ENCODE data around the gene BTG4.

The BTG4 gene

DNA sequence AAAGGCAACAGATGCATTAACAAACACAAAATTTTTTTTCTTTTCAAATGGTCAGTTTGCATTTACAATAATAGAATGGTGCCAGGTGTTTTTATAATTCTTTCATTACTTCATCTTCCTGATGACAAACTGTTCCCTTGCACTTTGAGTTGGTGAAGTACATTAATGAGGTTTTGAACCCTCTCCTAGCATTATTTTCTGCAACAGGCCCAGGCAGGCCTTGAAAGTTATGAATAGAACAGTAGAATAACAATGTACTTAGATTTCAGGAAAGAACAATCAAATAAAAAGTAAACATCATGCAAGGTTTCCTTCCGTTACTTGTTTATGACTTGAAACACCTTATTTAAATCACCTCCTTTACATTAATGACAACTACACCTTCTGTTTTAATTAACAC lies 9.6 kb downstream of the BTG4 start:
- intact Hi-C loops (cut with DNase I): no loop called here
- no peak for DNase-seq

GRCh38 chr11:111500481-111500880 lies 11.7 kb downstream of the BTG4 start:
- no peak for DNase-seq
- intact Hi-C loops (cut with DNase I): no loop called here

DNA sequence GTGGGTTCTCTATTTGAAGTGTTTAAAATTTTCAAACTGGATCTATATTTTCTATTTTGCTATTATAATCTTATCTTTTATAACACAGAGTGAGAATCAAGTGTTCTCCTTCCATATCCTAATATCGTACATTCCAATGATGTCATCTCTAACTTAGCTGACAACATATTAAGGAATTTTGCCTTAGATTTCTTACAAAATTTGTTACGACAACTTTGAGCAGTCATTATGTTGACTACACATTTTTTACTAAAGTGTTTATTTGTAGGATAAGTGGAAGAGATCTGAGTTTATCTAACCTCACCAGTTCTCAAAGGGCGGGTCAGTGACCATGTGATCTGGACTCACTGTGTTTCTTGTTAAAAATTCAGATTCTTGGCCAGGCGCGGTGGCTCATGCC lies 12.7 kb downstream of the BTG4 start:
- intact Hi-C loops (cut with DNase I): no loop called here

DNA sequence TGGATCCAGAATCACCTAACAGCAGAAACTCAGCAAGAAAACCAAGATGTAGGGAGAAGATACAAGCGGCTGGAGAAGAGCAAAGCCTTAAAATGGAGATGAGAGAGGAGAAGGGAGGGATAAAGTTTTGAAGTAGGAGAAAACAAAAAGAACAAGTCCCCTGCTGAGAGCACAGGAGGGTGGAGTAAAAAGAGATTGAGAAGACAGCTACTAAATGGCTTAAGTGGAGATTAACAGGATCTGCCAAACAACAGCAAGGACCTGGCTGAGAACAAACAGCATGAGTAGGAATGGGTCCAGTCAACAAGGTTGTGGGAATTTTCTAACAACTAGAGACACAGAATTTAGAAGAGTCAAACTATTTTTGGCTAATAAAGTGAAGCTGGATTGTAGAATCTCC lies 18.1 kb downstream of the BTG4 start:
- intact Hi-C loops (cut with DNase I): no loop called here
- DNase-seq: no peak

More for the DNA sequence above, 12.7 kb downstream of the BTG4 start:
- DNase-seq: no peak

DNA sequence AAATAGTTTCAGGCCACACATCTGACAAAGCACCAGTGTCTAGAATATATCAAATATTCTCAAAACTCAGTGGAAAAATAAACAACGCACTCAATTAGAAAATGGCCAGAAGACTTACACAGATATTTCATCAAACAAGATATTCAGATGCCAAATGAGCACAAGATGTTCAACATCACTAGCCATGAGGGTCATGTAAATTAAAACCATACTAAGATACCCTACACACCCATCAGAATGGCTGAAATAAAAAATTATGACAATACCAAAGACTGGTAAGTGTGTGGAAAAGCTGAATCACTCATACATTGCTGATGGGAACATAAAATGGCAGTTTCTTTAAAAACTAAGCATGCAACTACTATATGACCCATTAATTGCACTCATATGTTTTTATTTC lies 21.7 kb downstream of the BTG4 start:
- no peak for DNase-seq
- intact Hi-C loops (cut with DNase I): no loop called here

DNA sequence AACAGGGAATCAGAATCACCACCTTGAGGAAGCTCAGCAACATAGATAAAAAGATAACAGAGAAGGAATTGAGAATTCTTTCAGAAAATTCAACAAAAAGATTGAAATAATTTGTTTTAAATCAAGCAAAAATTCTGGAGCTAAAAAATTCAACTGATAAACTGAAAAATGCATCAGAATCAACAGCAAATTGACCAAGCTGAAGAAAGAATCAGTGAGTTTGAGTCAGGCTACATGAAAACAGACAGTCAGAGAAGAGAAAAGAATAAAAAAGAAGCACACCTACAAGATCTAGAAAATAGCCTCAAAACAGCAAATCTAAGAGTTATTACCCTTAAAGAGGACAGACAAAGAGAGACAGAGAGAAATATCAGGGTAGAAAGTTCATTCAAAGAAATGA lies 28.8 kb downstream of the BTG4 start:
- intact Hi-C loops (cut with DNase I): no loop called here
- no peak for DNase-seq

DNA sequence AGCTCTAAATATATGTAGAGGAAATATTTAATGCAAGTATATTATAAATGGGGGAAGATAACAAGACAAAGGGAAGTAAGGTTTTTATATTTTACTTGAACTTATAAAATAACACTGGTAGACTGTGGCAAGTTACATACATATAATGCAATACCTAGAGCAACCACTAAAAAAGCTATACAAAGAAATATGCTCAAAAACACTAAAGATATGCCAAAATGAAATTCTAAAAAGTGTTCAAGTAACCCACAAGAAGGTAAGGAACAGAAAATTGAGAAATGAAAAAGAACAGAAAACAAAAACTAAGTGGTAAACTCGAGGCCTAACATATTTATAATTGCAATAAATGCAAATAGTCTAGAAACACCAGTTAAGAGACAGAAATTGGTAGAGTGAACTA lies 32.5 kb downstream of the BTG4 start:
- no peak for DNase-seq
- intact Hi-C loops (cut with DNase I): no loop called here

- no peak for DNase-seq
- intact Hi-C loops (cut with DNase I): no loop called here
Observed at GRCh38 chr11:111477898-111478297, 34.3 kb downstream of the BTG4 start.

DNA sequence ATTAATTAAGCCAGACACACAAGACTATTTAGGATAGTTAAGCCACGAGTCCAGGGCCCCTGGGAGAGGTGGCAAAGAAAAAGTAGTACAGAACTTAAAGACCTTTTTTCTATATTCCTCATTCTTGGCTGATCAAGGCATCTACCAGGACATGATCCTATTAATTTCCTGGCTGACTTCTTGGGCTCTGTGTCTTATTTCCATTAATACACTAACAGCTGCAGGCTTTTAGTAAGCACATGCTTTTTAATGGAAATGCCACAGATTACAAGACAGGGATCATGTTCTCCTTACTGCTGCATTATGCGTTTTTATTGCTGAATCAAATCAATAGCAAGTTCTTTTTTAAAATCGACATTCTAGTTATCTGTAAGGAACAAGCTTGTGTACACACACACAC lies 35.2 kb downstream of the BTG4 start:
- intact Hi-C loops (cut with DNase I): no loop called here
- DNase-seq: no peak

DNA sequence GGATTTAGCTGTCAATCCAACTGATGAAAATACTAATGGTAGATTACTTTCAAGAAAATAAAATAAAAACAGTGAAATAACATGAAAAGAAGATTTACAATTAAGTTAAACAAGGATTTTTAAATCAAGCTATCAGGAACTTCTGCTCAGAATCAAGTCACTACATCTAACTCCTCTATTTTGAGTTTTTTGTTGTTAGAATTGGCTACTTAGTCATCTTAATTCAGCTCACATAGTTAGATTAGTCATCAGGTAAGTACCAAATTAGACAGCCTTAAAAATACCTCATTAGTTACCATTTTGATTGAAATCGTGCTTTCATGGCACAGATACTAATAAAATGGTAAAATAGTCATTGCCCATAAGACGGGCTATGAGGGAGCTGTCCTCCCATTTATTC lies 35.8 kb downstream of the BTG4 start:
- intact Hi-C loops (cut with DNase I): no loop called here
- no peak for DNase-seq

DNA sequence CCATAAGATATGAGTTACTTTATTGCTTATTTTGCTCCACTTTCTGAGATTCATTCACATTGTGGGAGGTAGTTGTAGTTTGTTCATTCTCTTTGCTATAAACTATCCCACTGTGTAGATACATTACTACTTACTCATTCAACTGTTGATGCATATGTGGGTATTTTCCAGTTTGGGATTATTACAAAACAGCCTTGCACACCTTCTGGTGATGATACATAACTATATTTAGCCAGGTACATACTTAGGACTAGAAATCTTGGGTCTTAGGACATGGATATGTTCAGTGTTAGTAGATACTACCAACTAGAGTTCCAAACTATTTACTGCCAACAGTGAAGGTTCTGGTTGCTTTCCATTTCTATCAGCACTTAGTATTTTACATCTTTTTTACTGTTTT lies 37.8 kb downstream of the BTG4 start:
- no peak for DNase-seq
- intact Hi-C loops (cut with DNase I): no loop called here

- intact Hi-C loops (cut with DNase I): no loop called here
- DNase-seq: no peak
Observed at GRCh38 chr11:111472228-111472627, 40.0 kb downstream of the BTG4 start.

GRCh38 chr11:111469200-111469599 lies 43.0 kb downstream of the BTG4 start:
- no peak for DNase-seq
- intact Hi-C loops (cut with DNase I): no loop called here

- intact Hi-C loops (cut with DNase I): no loop called here
- no peak for DNase-seq
Observed at GRCh38 chr11:111466615-111467014, 45.6 kb downstream of the BTG4 start.

DNA sequence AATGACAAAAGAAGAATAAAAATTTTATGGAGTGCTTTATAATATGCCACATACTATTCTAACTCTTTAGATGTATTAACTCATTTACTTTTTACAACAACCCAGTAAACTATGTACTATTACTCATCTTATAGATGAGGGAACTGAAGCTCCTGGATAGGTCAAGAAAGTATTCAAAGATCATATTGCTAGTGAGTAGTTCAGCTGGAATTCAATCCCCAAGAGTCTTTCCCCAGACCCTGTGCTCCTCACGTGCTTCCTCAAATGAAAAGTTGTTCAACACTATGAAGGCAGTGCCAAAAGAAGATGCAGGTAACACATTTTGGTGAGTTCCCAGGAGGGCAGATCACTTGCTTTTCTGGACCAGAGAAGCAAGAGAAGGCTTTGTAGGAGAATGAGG lies 46.8 kb downstream of the BTG4 start:
- DNase-seq: no peak
- intact Hi-C loops (cut with DNase I): no loop called here

DNA sequence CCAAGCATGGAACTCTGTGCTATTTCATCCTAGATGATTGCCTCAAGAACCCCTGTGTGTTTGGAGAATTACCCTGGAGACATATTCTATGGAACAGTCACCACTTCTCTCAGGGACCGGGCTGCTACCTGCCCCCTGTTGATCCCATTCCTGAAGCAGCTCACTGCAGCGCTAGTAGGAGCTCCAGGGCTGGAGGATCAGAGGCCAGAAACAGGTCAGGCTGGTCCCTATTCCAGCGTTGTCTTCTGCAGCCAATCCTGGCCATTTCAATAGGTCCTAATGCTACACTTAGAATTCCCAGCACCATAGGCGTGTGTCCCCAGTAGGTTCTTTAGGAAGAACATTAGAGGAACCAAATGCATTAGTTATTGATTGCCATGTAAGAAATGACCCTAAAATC lies 48.9 kb downstream of the BTG4 start:
- intact Hi-C loops (cut with DNase I): no loop called here
- no peak for DNase-seq

GRCh38 chr11:111462329-111462728 lies 49.9 kb downstream of the BTG4 start:
- intact Hi-C loops (cut with DNase I): no loop called here
- DNase-seq: peak in 1 of 10 donors; percentile 55

DNA sequence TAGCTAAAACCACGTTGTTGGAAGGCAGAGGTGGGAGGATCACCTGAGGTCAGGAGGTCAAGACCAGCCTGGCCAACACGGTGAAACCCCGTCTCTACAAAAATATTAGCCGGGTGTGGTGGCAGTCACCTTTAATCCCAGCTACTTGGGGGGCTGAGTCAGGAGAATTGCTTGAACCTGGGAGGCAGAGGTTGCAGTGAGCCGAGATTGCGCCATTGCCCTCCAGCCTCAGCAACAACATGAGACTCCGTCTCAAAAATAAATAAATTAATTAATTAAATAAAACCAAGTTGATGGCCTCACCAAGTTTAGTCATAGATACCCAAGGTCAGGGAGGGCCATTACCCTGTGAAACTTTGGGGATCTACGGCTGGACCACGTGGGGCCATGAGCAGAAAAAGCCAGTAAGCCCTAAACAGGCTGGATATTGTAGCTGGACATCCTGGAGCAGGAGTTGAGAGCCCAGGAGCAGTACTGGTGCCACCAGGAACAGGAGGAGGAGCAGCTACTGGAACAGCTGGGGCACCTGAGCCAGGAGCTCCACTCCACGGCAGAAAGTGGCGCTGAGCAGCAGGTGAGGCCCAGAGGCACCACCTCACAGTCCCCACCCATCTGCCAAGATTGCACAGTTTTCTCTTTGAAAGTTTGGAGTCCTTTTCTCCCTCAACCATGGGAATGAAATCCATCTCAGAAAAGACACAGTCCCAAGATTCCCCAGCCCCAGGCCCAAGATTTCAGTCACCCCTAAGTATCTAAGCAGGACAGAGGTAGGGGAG lies 50.5 kb downstream of the BTG4 start:
- peak in 1 of 10 donors; percentile 57 for DNase-seq
- intact Hi-C loops (cut with DNase I): no loop called here

DNA sequence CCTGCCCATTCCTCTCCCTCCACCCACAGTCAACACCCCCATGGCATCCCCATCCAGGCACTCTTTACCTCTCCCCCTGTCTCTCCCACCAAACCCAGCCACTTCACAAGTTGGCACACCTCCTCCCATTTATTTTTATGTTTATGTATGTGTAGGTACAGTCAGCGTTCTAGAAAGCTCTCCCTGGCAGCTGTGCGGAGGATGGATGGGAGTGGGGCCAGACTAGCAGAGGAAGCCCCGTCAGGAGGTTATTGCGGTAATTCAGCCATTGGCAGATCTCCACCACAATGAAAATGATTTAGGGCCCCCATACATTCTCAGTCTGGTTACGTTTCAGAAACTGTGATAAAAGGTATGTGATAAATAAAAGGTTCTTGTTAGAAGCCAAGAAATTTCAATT lies 51.3 kb downstream of the BTG4 start:
- intact Hi-C loops (cut with DNase I): no loop called here
- no peak for DNase-seq

- DNase-seq: no peak
- intact Hi-C loops (cut with DNase I): no loop called here
Observed at GRCh38 chr11:111460340-111460739, 51.8 kb downstream of the BTG4 start.

- DNase-seq: no peak
- intact Hi-C loops (cut with DNase I): loop anchor here (5.0 kb wide), 1 partner anchor 318 kb away; no protein-coding TSS in a partner anchor
Observed at GRCh38 chr11:111459506-111460270, 52.5 kb downstream of the BTG4 start.
